Measurements from ENCODE around the gene CDC42EP3. TPM values are rescaled to one million over a fixed set of nuclear protein-coding genes. Genes with fewer than 3 reads are reported as not detected.
A peak's percentile ranks its signal among the peaks of the same experiment; 100 is the strongest.

The CDC42EP3 gene
- total RNA-seq: 19.3 and 26.4 TPM in 2 replicates
- 31.7 and 33.0 TPM in 2 replicates for polyA plus RNA-seq

- 1% methylated on average over 54 of the region's 90 CpGs for WGBS (ENCODE audit: low lambda C conversion rate, missing lambda C conversion rate)
- Histone ChIP-seq H4K20me1 (ENCODE audit: insufficient read depth, poor library complexity, severe bottlenecking) (peaks cover 30% of the 10 kb centered on the region), H3K4me3 (peak within 1 kb of the TSS; percentile 95), H3K9me3 (ENCODE audit: low read depth) (no peaks in the 10 kb centered on the region), H3K27ac (peak within 1 kb of the TSS; percentile 95), H2AFZ (peak within 1 kb of the TSS; percentile 77), H3K4me2 (peak within 1 kb of the TSS; percentile 93), H3K9me2 (replicated peaks; ENCODE audit: insufficient read depth) (no peaks in the 10 kb centered on the region), H3K36me3 (replicated peaks; ENCODE audit: insufficient read depth, low read depth) (no peaks in the 10 kb centered on the region), H3K4me1 (ENCODE audit: insufficient read depth) (peaks cover 24% of the 10 kb centered on the region), H3K27me3 (no peaks in the 10 kb centered on the region), H3K79me2 (peaks cover 48% of the 10 kb centered on the region)
- TF ChIP-seq, protein P1, sequence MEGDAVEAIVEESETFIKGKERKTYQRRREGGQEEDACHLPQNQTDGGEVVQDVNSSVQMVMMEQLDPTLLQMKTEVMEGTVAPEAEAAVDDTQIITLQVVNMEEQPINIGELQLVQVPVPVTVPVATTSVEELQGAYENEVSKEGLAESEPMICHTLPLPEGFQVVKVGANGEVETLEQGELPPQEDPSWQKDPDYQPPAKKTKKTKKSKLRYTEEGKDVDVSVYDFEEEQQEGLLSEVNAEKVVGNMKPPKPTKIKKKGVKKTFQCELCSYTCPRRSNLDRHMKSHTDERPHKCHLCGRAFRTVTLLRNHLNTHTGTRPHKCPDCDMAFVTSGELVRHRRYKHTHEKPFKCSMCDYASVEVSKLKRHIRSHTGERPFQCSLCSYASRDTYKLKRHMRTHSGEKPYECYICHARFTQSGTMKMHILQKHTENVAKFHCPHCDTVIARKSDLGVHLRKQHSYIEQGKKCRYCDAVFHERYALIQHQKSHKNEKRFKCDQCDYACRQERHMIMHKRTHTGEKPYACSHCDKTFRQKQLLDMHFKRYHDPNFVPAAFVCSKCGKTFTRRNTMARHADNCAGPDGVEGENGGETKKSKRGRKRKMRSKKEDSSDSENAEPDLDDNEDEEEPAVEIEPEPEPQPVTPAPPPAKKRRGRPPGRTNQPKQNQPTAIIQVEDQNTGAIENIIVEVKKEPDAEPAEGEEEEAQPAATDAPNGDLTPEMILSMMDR (IDR thresholded peaks at IDR 0.05; ENCODE audit: poor library complexity): no peak
- no peak for TF ChIP-seq EZH2 (IDR thresholded peaks at IDR 0.05; ENCODE audit: borderline replicate concordance)
- no peak for TF ChIP-seq EZH2phosphoT487 (IDR thresholded peaks at IDR 0.05; ENCODE audit: low read depth, severe bottlenecking, unreplicated experiment)
- DNase-seq (ENCODE audit: low spot score): peak; percentile 80
Measured at GRCh38 chr2:37671009-37671815, at the start of gene CDC42EP3. TSS of gene CDC42EP3 (minus strand) at chr2:37671642. CDS start at chr2:37646587, 25,055 bp downstream.

DNA sequence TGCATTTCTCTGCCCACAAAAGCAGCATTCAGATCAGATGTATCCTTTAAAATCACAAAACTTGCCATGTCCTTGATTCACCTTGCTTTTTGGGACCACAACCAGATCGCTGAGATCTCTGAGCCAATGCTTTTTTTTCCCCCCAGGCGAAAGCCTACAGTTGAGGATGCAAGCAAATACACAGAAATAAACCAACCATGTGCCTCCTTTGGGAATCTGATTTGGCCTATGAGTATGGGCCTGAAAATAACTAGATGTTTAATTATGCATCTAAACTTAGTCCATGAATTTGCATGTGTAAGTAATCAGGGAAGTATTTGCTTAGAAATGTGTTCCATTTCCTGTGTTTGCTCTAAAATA is 49.7 kb upstream of the CDC42EP3 start:
- H3K4me2 ChIP-seq: no peak overlapping the region
- no peaks in the 10 kb centered on the region for H3K4me1 ChIP-seq (ENCODE audit: insufficient read depth)
- H4K20me1 ChIP-seq (ENCODE audit: insufficient read depth, poor library complexity, severe bottlenecking): no peaks in the 10 kb centered on the region
- H3K4me3 ChIP-seq: no peak overlapping the region
- H3K27me3 ChIP-seq: no peaks in the 10 kb centered on the region
- TF ChIP-seq EZH2 (IDR thresholded peaks at IDR 0.05; ENCODE audit: borderline replicate concordance) (no peak), EZH2phosphoT487 (IDR thresholded peaks at IDR 0.05; ENCODE audit: low read depth, severe bottlenecking, unreplicated experiment) (no peak)
- TF ChIP-seq, protein P1 (IDR thresholded peaks at IDR 0.05; ENCODE audit: poor library complexity): no peak
- no peak overlapping the region for H2AFZ ChIP-seq
- no peak overlapping the region for H3K27ac ChIP-seq
- H3K36me3 ChIP-seq (replicated peaks; ENCODE audit: insufficient read depth, low read depth): no peaks in the 10 kb centered on the region
- DNase-seq (ENCODE audit: low spot score): no peak
- H3K9me3 ChIP-seq (ENCODE audit: low read depth): no peaks in the 10 kb centered on the region
- no peaks in the 10 kb centered on the region for H3K79me2 ChIP-seq
- WGBS (ENCODE audit: low lambda C conversion rate, missing lambda C conversion rate): 93% methylated on average over 2 of the region's 2 CpGs
- H3K9me2 ChIP-seq (replicated peaks; ENCODE audit: insufficient read depth): no peaks in the 10 kb centered on the region

DNA sequence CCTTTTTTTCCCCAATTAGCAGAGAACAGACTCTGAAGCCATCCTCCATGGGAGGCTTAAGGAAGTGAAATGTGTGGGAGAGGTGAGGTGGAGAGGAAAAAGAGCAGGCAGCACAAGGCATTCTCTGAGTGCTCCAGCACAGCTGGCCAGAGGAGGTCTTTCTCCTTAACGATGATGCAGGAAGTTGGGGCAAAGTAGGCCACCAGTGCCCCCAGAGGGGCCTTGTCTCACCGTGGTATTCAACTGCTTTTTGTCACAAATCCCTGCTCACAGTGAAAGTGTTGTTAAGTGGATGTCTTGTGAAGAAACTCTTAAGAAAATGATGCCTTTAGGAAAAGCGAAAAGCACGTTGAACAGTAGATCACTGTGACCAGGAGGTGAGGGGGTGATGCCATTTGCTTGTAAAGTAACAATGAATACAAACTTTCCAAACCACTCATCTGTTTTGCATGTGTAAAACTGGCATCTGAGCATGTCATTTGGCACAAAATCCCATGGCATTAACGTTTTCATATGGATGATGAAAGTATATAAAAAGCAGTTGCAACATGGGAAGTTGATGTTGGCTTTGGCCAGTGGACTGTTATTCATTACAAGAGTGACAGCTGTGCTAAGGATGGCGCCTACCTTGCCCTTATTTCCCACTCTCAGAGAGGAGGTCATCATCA is 49.2 kb upstream of the CDC42EP3 start:
- Histone ChIP-seq H3K4me3 (no peak overlapping the region), H3K36me3 (replicated peaks; ENCODE audit: insufficient read depth, low read depth) (no peaks in the 10 kb centered on the region), H3K9me3 (ENCODE audit: low read depth) (no peaks in the 10 kb centered on the region), H3K27ac (no peak overlapping the region), H3K27me3 (no peaks in the 10 kb centered on the region), H2AFZ (no peak overlapping the region), H3K4me2 (no peak overlapping the region), H4K20me1 (ENCODE audit: insufficient read depth, poor library complexity, severe bottlenecking) (no peaks in the 10 kb centered on the region), H3K79me2 (no peaks in the 10 kb centered on the region), H3K4me1 (ENCODE audit: insufficient read depth) (no peaks in the 10 kb centered on the region), H3K9me2 (replicated peaks; ENCODE audit: insufficient read depth) (no peaks in the 10 kb centered on the region)
- WGBS (ENCODE audit: low lambda C conversion rate, missing lambda C conversion rate): 77% methylated on average over 6 of the region's 6 CpGs
- no peak for DNase-seq (ENCODE audit: low spot score)
- TF ChIP-seq EZH2phosphoT487 (IDR thresholded peaks at IDR 0.05; ENCODE audit: low read depth, severe bottlenecking, unreplicated experiment) (no peak), EZH2 (IDR thresholded peaks at IDR 0.05; ENCODE audit: borderline replicate concordance) (no peak)
- TF ChIP-seq, protein P1 (IDR thresholded peaks at IDR 0.05; ENCODE audit: poor library complexity): no peak

All from hepatocyte (in vitro differentiated cells).